Lung (tissue), 12 donors: Measurements from ENCODE around the gene OR10W1. TPM values are rescaled to one million over a fixed set of nuclear protein-coding genes. Genes with fewer than 3 reads are reported as not detected.

Source experiments
- ATAC-seq: fragments of 200-7000 bp; cut with Tn5 transposase; one replicate; pipeline ENCODE4 v1.9.1; 2020; ENCODE audit warnings: moderate number of reproducible peaks; ENCODE audit not compliant: insufficient read depth, low FRiP score
- DNase-seq, 3 donors: peaks; one replicate each; pipeline ENCODE4 v3.0.0-alpha.2; 2013 to 2017
- H3K27ac ChIP-seq, 2 donors: one replicate each; pipeline ENCODE4 v1.5.1; 2013; ENCODE audit warnings: mild to moderate bottlenecking in 2 of 2, moderate library complexity in 2 of 2, control low read depth in 1 of 2, inconsistent platforms in 1 of 2, low read depth in 1 of 2, low read length in 1 of 2
- H3K27me3 ChIP-seq, 3 donors: one replicate each; pipeline ENCODE4 v1.5.1; 2013; ENCODE audit warnings: low read length in 2 of 3; ENCODE audit not compliant: control insufficient read depth in 3 of 3, insufficient read depth in 3 of 3
- H3K36me3 ChIP-seq, 4 donors: one replicate each; pipeline ENCODE4 v1.5.1; 2013; ENCODE audit warnings: low read length in 4 of 4, mild to moderate bottlenecking in 1 of 4, moderate library complexity in 1 of 4; ENCODE audit not compliant: control insufficient read depth in 4 of 4, insufficient read depth in 4 of 4
- H3K4me1 ChIP-seq, 5 donors: one replicate each; pipeline ENCODE4 v1.5.1; 2013; ENCODE audit warnings: low read length in 5 of 5, mild to moderate bottlenecking in 2 of 5, moderate library complexity in 1 of 5; ENCODE audit not compliant: control insufficient read depth in 5 of 5, insufficient read depth in 5 of 5
- H3K4me3 ChIP-seq: one replicate; pipeline ENCODE4 v1.5.1; 2013; ENCODE audit warnings: mild to moderate bottlenecking, control low read depth, moderate library complexity
- H3K9ac ChIP-seq, 2 donors: one replicate each; pipeline ENCODE4 v1.5.1; 2013; ENCODE audit warnings: low read length in 2 of 2, control low read depth in 1 of 2; ENCODE audit not compliant: insufficient read depth in 1 of 2
- H3K9me3 ChIP-seq, 4 donors: one replicate each; pipeline ENCODE4 v1.5.1; 2013; ENCODE audit warnings: low read length in 3 of 4, mild to moderate bottlenecking in 1 of 4, moderate library complexity in 1 of 4; ENCODE audit not compliant: control insufficient read depth in 4 of 4, insufficient read depth in 3 of 4
- CTCF ChIP-seq: IDR thresholded peaks from 2 replicates; pipeline ENCODE4 v1.5.1; 2012; ENCODE audit warnings: mild to moderate bottlenecking; ENCODE audit errors: control extremely low read depth, extremely low read depth
- WGBS, 2 donors: extraction: QIAGEN DNeasy Blood & Tissue Kit; methylation state at CpG; one replicate each; pipeline ENCODE4 v1.1.7; 2013; 5-methylcytosine and 5-hydroxymethylcytosine counted together
- polyA plus RNA-seq, 2 donors: library from polyadenylated mRNA; stranded (reverse); fragments of 200-250 nt; gene quantifications; one replicate each; pipeline ENCODE4 v1.2.1, GENCODE V29; 2013
- total RNA-seq, 2 donors: library from RNA; depleted of rRNA in 1 of 2; stranded (reverse); fragments of >200 nt in 1 of 2; gene quantifications; one replicate each; pipeline ENCODE4 v1.2.1, GENCODE V29; 2014 to 2021
- donor health status: control.
- donor health status: control.
- donor health status: Bipolar disorder and iron deficiency.
- donor health status: healthy.
- donor health status: DM: yes; HTN: yes; CAD: no.

OR10W1 gene
- total and polyA plus RNA-seq, 4 donors, result 0.34 TPM; not detected in 3

GRCh38 chr11:58276151-58276550, 8.1 kb upstream of the OR10W1 start:
- Histone ChIP-seq H3K27me3 (no peaks in the 10 kb centered on the region), H3K9me3 (peaks cover 0 to 3% (median 0%) of the 10 kb centered on the region in 4 donors), H3K4me3 (no peak overlapping the region), H3K9ac (no peak overlapping the region), H3K36me3 (no peaks in the 10 kb centered on the region), H3K4me1 (no peaks in the 10 kb centered on the region), H3K27ac (no peak overlapping the region)
- TF ChIP-seq CTCF, result no peak
- WGBS, 2 donors, result 40 to 55% methylated on average over 1 of the region's 1 CpG
- ATAC-seq (no peak), DNase-seq (no peak)

- TF ChIP-seq CTCF, result no peak
- H3K4me3 ChIP-seq, result no peak overlapping the region
- H3K36me3 ChIP-seq, result no peaks in the 10 kb centered on the region
- peaks cover 0 to 3% (median 0%) of the 10 kb centered on the region in 4 donors for H3K9me3 ChIP-seq
- no peak for ATAC-seq
- H3K4me1 ChIP-seq, result no peaks in the 10 kb centered on the region
- DNase-seq, result no peak
- no peak overlapping the region for H3K27ac ChIP-seq
- H3K27me3 ChIP-seq, result no peaks in the 10 kb centered on the region
- 76 to 88% methylated on average over 2 of the region's 2 CpGs for WGBS, 2 donors
- H3K9ac ChIP-seq, result no peak overlapping the region
Observed at GRCh38 chr11:58275002-58275401, 6.9 kb upstream of the OR10W1 start.

GRCh38 chr11:58259983-58260382, 8.1 kb downstream of the OR10W1 start:
- Histone ChIP-seq H3K27me3 (no peaks in the 10 kb centered on the region), H3K9ac (no peak overlapping the region), H3K36me3 (no peaks in the 10 kb centered on the region), H3K4me3 (no peak overlapping the region), H3K27ac (no peak overlapping the region), H3K9me3 (peaks cover 0 to 3% (median under 1%) of the 10 kb centered on the region in 4 donors), H3K4me1 (no peaks in the 10 kb centered on the region)
- 80 to 83% methylated on average over 2 of the region's 2 CpGs for WGBS, 2 donors
- no peak for TF ChIP-seq CTCF
- DNase-seq (no peak), ATAC-seq (no peak)

- DNase-seq, result no peak
- Histone ChIP-seq H3K9me3 (peaks cover 0 to 3% (median 2%) of the 10 kb centered on the region in 4 donors), H3K9ac (no peak overlapping the region), H3K27ac (no peak overlapping the region), H3K4me1 (no peaks in the 10 kb centered on the region), H3K27me3 (no peaks in the 10 kb centered on the region), H3K4me3 (no peak overlapping the region), H3K36me3 (no peaks in the 10 kb centered on the region)
- no peak for ATAC-seq
- WGBS, 2 donors, result 93 to 94% methylated on average over 1 of the region's 1 CpG
- TF ChIP-seq CTCF, result no peak
Observed at GRCh38 chr11:58254936-58255335, 13.1 kb downstream of the OR10W1 start.
